ENCODE data around the gene ARMH2. TPM values are rescaled to one million over a fixed set of nuclear protein-coding genes. Genes with fewer than 3 reads are reported as not detected.

ARMH2 gene
- total and polyA plus RNA-seq, 2 donors (not counting 1 experiment from before 2014, with no cell fraction given), result 0.43 to 5.0 TPM

DNA sequence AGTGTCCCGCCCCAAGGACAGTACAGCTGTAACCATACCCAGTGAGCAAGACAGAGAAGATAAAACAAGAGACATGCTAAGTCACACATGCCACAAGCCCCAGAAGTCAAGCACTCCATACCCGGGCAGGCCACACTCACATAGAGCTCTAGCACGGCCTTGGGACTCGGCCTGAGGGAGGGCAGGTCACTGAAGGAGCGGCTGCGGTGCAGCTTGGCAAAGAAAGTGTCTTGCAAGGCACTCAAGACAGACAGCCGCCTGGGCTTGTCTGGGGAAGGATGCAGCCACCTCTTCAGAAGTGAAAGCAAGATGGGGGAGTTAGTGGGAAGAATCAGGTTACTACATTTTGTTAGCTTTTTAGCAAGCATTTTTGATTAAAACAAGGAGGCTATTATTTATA, 48.7 kb upstream of the ARMH2 start:
- H3K4me2 ChIP-seq (replicated peaks; ENCODE audit: low read depth, low read length, poor library complexity, severe bottlenecking), result no peak overlapping the region
- ATAC-seq (ENCODE audit: low read depth), result no peak
- H3K27me3 ChIP-seq (replicated peaks in 1 of 4; ENCODE audit: control extremely low read depth in 1 of 4, control insufficient read depth in 3 of 4, insufficient read depth in 4 of 4, low read length in 3 of 4), result no peaks in the 10 kb centered on the region

GRCh38 chr6:24845578-24845977, 46.9 kb upstream of the ARMH2 start:
- ATAC-seq (ENCODE audit: low read depth) (no peak), DNase-seq (no peak)
- peaks cover 19% of the 10 kb centered on the region for H3K4me1 Mint-ChIP-seq
- no peaks in the 10 kb centered on the region for H3K9me3 ChIP-seq (ENCODE audit: control extremely low read depth in 1 of 3, control insufficient read depth in 2 of 3, insufficient read depth in 1 of 3, low read length in 2 of 3)
- TF ChIP-seq EZH2 (IDR thresholded peaks at IDR 0.05; ENCODE audit: borderline replicate concordance, insufficient read depth, low read depth, low read length, poor library complexity, severe bottlenecking), result no peak
- TF ChIP-seq, protein P1, sequence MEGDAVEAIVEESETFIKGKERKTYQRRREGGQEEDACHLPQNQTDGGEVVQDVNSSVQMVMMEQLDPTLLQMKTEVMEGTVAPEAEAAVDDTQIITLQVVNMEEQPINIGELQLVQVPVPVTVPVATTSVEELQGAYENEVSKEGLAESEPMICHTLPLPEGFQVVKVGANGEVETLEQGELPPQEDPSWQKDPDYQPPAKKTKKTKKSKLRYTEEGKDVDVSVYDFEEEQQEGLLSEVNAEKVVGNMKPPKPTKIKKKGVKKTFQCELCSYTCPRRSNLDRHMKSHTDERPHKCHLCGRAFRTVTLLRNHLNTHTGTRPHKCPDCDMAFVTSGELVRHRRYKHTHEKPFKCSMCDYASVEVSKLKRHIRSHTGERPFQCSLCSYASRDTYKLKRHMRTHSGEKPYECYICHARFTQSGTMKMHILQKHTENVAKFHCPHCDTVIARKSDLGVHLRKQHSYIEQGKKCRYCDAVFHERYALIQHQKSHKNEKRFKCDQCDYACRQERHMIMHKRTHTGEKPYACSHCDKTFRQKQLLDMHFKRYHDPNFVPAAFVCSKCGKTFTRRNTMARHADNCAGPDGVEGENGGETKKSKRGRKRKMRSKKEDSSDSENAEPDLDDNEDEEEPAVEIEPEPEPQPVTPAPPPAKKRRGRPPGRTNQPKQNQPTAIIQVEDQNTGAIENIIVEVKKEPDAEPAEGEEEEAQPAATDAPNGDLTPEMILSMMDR (IDR thresholded peaks at IDR 0.05), result no peak
- H3K27ac ChIP-seq (ENCODE audit: low read length in 2 of 2), result peak overlapping the region in 1 of 2 donors; percentile 44
- ChIA-PET POLR2A (no interaction called here), CTCF (interaction anchor here (0.8 to 4.8 kb wide), 5 partner anchors 9 to 172 kb away, joined by 3 to 26 read pairs (median 12); no protein-coding TSS in a partner anchor)
- H3K4me3 Mint-ChIP-seq, result no peak overlapping the region
- no peak overlapping the region for H2AFZ ChIP-seq (ENCODE audit: insufficient read depth, low read depth, low read length, poor library complexity, severe bottlenecking)
- H4K20me1 ChIP-seq (ENCODE audit: control insufficient read depth, insufficient read depth, low read length, poor library complexity, severe bottlenecking), result peaks cover 86% of the 10 kb centered on the region
- H3K9me3 Mint-ChIP-seq (ENCODE audit: insufficient read depth), result no peaks in the 10 kb centered on the region
- H3K4me3 ChIP-seq (ENCODE audit: control extremely low read depth in 1 of 5, extremely low read depth in 1 of 5, insufficient read depth in 1 of 5, low read depth in 2 of 5, low read length in 4 of 5), result no peak overlapping the region
- no peak overlapping the region for H3K4me2 ChIP-seq (replicated peaks; ENCODE audit: low read depth, low read length, poor library complexity, severe bottlenecking)
- WGBS (ENCODE audit: insufficient coverage), result 95% methylated on average over 4 of the region's 4 CpGs
- H3K27me3 Mint-ChIP-seq, result no peaks in the 10 kb centered on the region
- H3K4me1 ChIP-seq (ENCODE audit: control insufficient read depth in 2 of 2, insufficient read depth in 2 of 2, low read length in 2 of 2), result peaks cover 0 to 1% of the 10 kb centered on the region in 2 donors
- peaks cover 45% of the 10 kb centered on the region for H3K79me2 ChIP-seq (ENCODE audit: control insufficient read depth, insufficient read depth, low read length)
- no peak overlapping the region for H3K9ac ChIP-seq (ENCODE audit: low read length)
- no peaks in the 10 kb centered on the region for H3K27me3 ChIP-seq (replicated peaks in 1 of 4; ENCODE audit: control extremely low read depth in 1 of 4, control insufficient read depth in 3 of 4, insufficient read depth in 4 of 4, low read length in 3 of 4)
- H3K36me3 ChIP-seq (replicated peaks in 1 of 2; ENCODE audit: control extremely low read depth in 1 of 2, control insufficient read depth in 1 of 2, extremely low read depth in 1 of 2, insufficient read depth in 2 of 2, low read length in 1 of 2), result peaks cover 43 to 97% of the 10 kb centered on the region in 2 experiments
- intact Hi-C loops (cut with micrococcal nuclease), result no loop called here
- H3K27ac Mint-ChIP-seq, result peak overlapping the region; percentile 81

More for the DNA sequence above, 48.7 kb upstream of the ARMH2 start:
- WGBS (ENCODE audit: insufficient coverage), result 97% methylated on average over 6 of the region's 7 CpGs
- Mint-ChIP-seq H3K9me3 (ENCODE audit: insufficient read depth) (no peaks in the 10 kb centered on the region), H3K4me1 (peaks cover 13% of the 10 kb centered on the region), H3K27ac (peak overlapping the region; percentile 46), H3K27me3 (no peaks in the 10 kb centered on the region), H3K4me3 (no peak overlapping the region)
- Histone ChIP-seq H3K79me2 (ENCODE audit: control insufficient read depth, insufficient read depth, low read length) (peaks cover 50% of the 10 kb centered on the region), H3K9me3 (ENCODE audit: control extremely low read depth in 1 of 3, control insufficient read depth in 2 of 3, insufficient read depth in 1 of 3, low read length in 2 of 3) (no peaks in the 10 kb centered on the region), H3K4me1 (ENCODE audit: control insufficient read depth in 2 of 2, insufficient read depth in 2 of 2, low read length in 2 of 2) (no peaks in the 10 kb centered on the region), H3K36me3 (replicated peaks in 1 of 2; ENCODE audit: control extremely low read depth in 1 of 2, control insufficient read depth in 1 of 2, extremely low read depth in 1 of 2, insufficient read depth in 2 of 2, low read length in 1 of 2) (peaks cover 33 to 93% of the 10 kb centered on the region in 2 experiments), H3K9ac (ENCODE audit: low read length) (no peak overlapping the region), H3K27ac (ENCODE audit: low read length in 2 of 2) (no peak overlapping the region), H3K4me3 (ENCODE audit: control extremely low read depth in 1 of 5, extremely low read depth in 1 of 5, insufficient read depth in 1 of 5, low read depth in 2 of 5, low read length in 4 of 5) (no peak overlapping the region), H4K20me1 (ENCODE audit: control insufficient read depth, insufficient read depth, low read length, poor library complexity, severe bottlenecking) (peaks cover 80% of the 10 kb centered on the region), H2AFZ (ENCODE audit: insufficient read depth, low read depth, low read length, poor library complexity, severe bottlenecking) (no peak overlapping the region)
- POLR2A ChIA-PET, result no interaction called here
- CTCF ChIA-PET, result interaction anchor here (1.4 to 4.8 kb wide), 4 partner anchors 9 to 180 kb away, joined by 5 to 26 read pairs (median 12); no protein-coding TSS in a partner anchor
- TF ChIP-seq, protein P1 (IDR thresholded peaks at IDR 0.05), result no peak
- TF ChIP-seq EZH2 (IDR thresholded peaks at IDR 0.05; ENCODE audit: borderline replicate concordance, insufficient read depth, low read depth, low read length, poor library complexity, severe bottlenecking), result no peak
- no peak for DNase-seq
- intact Hi-C loops (cut with micrococcal nuclease), result no loop called here
